Pulmonary artery endothelial cell (primary cell): ENCODE measurements around the gene CPEB4. TPM values are rescaled to one million over a fixed set of nuclear protein-coding genes. Genes with fewer than 3 reads are reported as not detected.

ENCODE experiments used
- DNase-seq: peaks from one replicate; pipeline ENCODE4 v3.0.0-alpha.2; 2011; ENCODE audit warnings: low read depth, low spot score
- total RNA-seq: library from RNA; depleted of rRNA; stranded (reverse); fragments of >200 nt; gene quantifications from 2 replicates; pipeline ENCODE4 v1.2.3, GENCODE V29; 2014

CPEB4 gene
- total RNA-seq, 1 donor from 2014 or later, result 12.6 TPM

DNA sequence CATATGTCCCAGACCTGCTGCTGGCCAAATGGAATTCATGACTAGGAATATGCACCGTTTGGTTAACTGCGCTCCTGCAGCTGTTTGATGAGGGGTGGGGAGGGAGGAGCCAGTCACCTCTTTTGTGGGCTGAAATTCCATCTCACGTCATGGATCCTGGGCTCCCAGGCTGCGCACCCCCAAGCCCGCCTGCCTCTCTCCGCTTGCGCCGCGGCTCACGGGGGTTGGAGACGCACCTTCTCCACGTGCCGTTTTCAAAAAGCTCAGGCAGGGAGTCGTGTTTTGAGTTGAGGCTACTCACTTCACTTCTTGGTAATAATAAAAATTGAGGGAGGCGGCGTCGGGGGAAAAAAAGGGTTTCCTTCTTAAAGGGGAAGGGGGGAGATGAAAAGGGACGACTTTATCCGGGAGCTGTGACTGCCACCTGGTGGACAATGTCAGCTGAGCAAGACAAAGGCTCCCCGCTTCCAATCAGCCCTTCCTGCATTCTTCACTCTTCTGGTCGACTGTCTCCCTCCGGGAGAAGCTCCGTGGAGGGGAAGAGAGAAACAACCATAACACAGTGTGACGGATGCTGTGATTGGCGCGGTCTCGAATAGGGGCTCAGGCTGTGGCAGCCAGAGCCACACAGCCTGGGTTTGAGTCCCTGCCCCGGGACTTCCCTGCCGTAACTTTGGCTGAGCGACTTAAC is 84.9 kb downstream of the CPEB4 start:
- DNase-seq, result peak; percentile 36

DNA sequence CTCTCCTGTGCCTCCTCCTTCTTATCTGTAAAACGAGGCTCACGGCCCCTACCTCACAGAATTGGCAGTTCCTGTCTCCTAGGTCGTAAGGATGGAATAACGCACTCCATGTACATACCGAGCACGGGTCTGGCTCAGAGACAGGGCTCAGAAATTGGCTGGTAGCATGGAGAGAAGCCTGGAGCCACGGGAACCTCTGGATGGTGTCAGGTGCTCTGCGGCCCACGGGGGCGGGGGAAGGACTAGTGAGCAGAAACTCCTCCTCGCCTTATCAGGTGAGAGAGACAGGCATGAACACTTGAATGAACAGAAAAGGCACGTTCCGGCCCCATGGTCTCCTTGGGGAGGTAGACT is 85.4 kb downstream of the CPEB4 start:
- DNase-seq, result no peak

DNA sequence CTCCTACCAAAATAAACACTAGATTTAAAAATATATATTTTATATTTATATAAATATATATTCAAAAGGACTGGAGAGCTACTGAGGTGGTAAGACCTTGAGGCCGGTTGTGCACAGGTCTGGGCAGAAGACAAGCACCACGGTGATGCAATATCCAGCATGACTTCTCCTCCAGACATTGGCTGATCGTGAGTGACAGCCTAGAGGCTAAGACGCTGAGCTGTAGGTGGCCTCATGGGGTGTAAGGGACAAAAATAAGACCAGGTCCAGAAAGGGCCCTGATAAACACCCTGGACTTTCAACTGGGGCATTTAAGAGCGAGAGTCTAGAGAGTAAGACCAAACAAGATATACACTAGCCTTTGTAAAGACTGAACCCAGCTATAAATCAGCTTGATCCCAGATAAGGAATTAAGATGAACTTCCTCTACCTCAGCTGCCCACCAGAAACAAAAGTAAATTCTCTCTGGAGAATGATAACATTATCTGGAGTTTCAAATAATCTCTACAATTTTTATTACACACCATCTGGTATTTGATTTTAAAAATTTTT is 86.6 kb downstream of the CPEB4 start:
- no peak for DNase-seq

DNA sequence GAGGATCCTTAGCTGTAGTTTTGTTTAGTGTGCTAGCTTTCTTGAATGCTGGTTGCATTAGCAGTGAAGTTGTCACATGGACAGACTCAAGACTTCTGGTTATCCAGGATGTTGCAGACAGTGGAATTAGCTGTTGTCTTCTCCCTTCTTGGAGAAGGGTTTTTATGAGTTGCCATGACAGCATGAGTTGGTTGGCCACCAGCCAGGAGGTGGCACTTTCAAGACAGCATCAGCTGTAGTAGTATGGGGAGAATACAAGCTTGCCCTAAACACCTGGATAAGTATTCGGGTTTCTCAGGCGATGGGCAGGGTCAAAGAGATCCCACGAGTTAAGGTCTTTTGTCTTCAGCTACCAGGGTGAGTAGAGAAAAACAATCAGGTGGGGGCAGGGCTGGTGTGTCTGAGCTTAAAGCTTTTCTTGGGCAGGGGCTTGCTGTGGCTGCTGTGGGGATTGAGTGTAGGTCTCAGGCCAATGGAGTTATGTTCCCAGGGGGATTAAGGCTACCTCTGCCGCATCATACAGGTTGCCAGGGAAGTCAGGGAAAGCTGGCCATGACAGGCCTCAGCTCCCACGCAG is 93.1 kb downstream of the CPEB4 start:
- DNase-seq, result no peak

DNA sequence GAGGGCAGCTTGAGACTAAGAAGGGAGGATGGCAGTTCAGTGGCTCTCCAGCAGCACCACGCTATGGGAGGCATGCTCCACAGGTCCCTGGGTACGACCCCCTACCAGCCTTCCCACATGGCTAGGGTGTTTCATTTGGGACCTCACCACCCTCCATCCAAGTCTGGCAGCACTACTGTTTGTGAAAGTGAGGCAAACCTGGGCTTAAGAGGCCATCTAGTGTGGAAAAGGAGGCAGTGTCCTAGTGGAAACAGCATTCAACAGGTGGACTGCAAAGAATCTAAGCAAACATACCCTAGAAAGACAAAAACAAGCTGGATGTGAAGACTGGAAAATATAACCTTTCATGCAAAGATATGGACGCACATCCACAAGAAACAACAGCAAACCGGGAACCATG is 96.1 kb downstream of the CPEB4 start:
- no peak for DNase-seq

DNA sequence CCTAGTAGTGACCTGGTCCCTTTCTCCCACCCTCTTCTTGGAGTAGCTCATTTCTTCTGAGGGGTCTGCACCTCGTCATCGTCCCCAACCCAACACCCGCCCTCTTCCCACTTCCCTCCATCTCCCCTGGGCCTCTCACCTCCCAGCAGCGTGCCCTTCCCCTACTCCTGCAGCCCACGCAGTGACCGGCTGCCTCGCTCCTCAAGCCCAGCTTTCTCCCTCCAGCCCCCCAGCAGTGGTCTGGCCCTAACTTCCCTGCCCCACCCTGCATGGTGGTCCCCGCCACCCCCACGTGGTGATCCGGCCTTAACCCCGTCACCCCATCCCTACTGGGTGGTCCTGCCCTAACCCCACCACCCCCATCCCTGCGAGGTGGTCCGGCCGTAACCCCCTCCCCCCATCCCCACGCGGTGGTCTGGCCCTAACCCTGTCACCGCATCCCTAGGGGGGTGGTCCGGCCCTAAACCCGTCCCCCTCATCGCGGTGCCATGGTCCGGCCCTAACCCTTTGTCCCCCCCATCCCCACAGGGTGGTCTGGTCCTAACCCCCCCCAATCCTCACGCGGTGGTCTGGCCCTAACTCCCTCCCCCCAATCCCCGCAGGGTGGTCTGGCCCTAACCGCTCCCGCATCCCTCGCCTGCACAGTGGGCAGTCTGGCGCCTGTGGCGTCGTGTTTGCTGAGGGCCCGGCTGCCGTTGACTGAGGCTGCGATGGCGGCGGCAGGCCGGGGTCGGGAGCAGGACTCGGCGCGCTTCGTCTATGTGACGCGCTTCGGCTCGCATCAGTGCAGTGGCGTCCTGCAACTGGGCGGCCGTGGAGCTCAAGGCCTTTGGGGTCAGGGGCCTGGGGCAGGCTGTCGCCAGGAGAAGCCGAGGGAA is 100.6 kb downstream of the CPEB4 start, which contains the start of gene C5orf47:
C5orf47 (plus strand) TSS at position 617 of the 878 bp plus-strand sequence; CDS start at position 711, 94 bp downstream.
- DNase-seq, result no peak

DNA sequence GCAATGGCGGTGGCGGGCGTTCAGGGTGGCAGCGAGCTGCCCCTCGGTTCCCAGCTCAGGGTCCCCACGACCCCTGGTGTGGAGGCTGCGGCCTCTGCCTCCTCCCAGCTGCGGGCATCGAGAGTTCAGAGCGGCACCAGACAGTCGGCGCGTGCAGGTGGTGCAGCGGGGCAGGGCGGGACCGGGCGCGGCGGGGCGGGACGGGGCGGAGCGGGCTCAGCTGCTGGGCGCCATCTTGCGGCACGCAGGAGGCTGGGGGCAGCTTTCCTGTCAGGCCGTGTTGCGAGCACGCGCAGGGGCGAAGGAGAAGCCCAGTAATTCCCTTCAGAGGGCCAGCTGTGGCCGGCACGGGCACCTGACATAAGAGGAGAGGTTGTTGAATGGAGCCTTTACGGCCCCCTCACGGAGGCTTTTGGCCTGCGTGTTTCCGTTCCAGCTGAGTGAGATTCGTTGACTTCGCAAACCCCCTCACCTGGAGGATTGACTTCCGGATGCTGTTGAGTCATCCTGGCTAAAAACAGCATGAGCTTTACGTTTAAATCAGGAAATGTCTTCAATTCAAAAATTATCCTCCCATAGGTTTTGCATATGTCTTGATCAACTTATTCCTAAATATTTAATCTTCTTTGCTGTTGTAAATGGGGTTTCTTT is 101.4 kb downstream of the CPEB4 start:
- no peak for DNase-seq

DNA sequence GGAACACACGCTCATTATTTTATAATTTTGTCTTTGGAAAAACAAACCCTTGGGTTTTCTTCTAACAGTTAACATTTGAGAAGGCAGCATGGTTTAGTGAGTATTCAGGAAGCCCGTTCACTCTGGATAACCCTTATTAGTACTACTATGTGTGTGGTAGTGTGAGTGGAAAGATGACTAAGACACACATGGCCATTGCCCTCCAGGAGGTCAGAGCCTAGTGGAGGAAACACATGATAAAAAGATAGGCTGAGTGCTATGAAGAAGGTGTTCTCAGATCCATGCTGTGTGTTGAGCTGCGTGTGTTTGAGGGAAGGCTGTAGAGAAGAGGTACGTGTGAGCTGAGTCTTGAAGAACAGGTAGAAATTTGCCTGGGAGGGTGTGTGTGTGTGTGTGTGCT is 109.2 kb downstream of the CPEB4 start:
- DNase-seq, result no peak

DNA sequence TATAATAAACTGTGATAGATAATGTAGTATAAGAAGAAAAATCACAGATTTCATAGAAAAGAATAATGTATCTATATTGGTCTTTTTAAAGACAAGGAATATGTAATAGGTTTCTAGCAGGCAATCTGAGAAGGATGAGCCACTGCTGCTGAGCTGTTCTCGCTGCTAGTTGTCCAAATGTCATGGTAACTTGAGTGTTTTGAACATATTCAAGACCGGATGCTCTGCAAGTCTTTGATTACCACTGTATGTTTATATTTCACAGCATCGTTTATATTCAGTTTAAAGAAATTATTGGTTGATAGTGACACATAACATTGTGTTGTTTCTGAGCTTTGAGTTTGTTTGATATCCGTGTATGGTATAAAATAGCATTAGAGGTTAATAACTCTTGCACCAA is 110.4 kb downstream of the CPEB4 start:
- no peak for DNase-seq

DNA sequence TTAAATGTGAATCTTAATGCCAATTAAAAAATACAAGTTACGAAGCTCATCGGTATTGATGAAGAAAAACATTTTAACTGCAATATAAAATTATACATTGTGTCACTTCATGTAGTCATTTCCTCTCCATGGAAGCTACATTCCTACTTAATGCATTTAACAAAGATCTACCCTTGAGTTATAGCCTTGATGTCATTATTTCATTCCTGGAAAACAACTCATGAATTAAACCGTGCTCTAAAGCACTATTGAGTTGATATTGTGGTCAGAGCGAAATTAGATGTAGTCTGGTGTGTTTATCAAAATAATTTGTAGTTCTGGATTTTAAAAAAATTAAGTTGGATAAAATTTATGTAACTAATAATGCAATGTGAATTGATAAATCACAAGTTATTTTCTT is 111.9 kb downstream of the CPEB4 start:
- DNase-seq, result no peak

DNA sequence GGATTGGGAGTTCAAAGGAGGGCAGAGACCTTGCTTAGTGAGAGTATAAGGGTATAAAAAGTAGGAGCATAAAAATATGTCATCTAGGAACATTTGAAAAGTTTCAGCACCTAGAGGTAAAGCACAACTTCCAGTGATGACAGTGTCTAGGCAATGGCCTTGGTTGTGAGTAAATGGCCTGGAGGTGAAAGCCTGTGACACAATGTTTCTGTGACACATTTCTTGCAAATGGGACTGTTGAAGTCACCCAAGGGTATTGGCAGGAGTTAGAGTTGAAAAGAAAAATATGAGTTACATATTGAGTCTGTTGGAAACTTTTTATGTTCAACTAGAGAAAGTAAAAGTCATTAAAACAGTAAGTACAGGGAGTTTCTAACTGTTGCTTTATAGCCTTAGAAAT is 115.6 kb downstream of the CPEB4 start:
- no peak for DNase-seq

DNA sequence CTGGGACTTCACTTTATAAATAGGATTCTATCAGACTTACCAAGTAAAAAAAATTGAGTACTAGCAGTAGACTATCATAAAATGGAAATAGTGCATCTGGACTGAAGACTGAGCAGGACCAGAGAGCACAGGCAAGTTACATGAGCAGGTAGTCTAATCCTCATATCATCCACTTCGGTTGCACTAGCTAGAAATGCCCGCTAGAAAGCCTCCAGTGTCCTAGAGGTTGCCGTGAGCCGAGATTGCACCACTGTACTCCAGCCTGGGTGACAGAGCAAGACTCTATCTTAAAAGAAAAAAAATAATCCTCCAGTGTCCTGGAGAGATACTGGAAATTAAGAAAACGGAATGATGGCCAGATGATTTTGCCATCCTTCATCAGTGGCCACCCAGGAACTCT is 120.8 kb downstream of the CPEB4 start:
- no peak for DNase-seq

DNA sequence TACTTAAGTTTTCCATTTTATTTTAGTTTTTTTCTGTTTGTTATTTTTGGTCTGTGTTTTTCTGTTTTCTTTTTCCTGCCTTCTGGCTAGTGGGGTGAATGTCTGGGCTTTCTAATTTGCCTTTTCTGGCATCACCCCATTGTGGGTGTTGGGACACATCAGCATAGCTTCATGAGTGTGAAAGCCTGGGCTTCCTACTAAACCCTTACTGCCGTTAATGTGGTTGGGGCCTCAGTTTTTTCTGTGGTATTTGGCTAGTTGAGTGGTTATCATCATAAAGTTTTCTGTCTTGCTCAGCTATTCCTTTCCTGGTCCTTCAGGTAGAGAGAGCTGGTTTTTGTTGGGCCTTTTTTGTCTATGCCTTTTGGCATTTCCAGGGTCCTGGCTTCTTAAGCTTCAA is 122.2 kb downstream of the CPEB4 start:
- DNase-seq, result no peak

DNA sequence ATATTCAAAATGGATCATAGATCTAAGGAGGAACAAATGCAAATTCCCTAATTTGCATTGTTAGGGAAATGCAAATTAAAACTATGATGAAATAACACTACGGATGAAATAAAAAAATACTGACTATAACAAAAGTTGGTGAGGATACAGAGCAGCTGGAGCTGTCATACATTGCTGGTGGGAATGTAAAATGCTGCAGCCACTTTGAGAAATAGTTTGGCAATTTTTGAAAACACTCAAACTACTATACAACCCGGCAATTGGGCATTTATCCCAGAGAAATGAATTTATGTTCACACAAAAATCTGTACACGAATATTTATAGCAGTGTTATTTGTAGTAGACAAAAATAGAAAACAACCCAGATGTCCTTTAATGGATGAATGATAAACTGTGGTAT is 123.3 kb downstream of the CPEB4 start:
- DNase-seq, result no peak

Other genes starting within 250 kb of the CPEB4 start
- not detected in 2 replicates for gene C5orf47, start 100.8 kb downstream of the CPEB4 start, total RNA-seq
- not detected in 2 replicates for gene NSG2, start 157.4 kb downstream of the CPEB4 start, total RNA-seq